GM21367 (cell line): Measurements from ENCODE around the gene FAM120B.
"Not testable (repeated sequence)": the region's sequence is repeated elsewhere in the genome, so short reads cannot be mapped to it uniquely, and the experiment has no call there.

Experiments used
- ATAC-seq: cut with Tn5 transposase; IDR thresholded peaks from one replicate; pipeline ENCODE4 v1.9.1; 2021; ENCODE audit not compliant: unreplicated experiment

FAM120B gene

DNA sequence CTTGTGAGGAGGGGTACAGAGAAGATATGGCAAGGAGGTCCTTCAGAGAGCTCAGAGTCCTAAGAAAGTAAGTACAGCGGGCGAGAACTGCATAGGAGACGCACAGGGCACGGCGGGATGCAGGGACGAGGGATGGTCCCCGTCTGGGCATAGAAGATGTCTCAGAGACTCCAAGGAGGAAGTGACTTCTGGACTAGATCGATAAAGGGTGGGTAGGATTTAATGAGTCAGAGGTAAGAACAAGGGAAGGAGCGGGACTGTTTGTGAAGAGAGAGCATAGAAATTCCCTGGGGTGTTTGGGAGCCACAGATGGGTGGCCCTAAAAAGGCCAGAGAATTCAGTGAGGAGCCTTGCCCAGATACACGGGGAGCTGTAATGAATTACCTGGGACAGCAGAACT, 69.1 kb downstream of the FAM120B start:
- no peak for ATAC-seq

DNA sequence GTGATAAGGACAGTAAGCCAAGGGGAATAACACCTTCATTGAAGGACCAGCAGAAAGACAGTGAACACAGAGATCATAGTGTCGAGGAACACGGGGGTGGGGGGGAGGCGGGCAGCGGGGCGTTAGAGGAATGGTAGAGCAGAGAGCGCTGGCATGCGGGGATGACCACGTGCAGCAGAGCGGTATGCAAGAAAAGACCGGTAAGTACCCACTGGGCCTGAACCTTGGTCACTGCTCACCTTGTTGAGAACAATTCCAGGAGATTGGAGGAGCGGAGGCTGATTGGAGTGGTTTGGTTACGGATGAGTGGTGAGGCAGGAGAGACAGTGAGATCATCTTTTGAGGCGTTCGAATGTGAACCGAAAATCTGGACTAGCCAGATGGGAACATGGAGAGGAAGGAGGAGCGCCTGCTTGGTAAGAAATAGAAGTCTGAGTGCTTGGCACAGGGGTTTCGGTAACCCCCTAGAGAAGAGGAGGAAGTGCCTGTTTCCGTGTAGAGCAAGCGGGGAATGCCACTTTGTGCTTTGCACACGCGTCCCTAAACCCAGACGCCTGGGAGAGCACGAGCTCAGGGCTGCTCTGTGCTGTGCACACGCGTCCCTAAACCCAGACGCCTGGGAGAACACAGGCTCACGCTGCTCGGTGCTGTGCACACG, 70.0 kb downstream of the FAM120B start:
- ATAC-seq: no peak

DNA sequence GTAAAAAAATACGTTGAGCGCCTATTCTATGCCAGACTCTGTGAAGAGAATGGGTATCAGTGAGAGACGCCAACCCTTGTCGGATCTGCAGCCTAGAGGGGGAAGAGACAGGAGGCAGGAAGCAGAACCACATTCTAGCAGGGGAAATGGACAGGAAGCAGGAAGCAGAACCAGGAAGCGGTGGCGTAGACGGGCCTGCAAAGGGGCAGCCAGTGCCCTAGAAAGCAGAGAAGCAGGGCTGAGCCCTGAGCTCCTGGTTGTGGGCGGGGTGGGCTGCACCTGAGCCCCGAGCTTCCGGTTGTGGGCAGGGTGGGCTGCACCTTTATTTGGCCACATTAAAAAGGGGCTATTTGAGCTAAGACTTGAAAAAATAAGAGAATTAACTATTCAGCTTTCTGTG, 71.9 kb downstream of the FAM120B start:
- no peak for ATAC-seq

DNA sequence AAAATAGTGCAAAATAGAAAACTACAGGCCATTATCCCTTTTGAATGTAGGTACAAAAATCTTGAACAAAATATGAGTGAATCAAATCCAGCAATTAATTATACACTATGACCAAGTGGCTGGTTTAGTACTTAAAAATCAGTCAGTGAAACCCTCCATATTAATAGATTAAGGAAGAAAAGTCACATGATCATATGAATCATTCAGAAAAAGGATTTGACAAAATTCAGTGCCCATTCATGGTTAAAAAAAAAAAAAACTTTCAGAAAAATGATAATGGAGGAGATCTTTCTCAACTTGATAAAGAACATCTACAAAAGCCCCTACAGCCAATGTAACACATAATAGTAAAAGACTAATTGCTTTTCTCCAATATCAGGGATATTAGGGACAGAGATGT, 75.0 kb downstream of the FAM120B start:
- ATAC-seq: no peak

DNA sequence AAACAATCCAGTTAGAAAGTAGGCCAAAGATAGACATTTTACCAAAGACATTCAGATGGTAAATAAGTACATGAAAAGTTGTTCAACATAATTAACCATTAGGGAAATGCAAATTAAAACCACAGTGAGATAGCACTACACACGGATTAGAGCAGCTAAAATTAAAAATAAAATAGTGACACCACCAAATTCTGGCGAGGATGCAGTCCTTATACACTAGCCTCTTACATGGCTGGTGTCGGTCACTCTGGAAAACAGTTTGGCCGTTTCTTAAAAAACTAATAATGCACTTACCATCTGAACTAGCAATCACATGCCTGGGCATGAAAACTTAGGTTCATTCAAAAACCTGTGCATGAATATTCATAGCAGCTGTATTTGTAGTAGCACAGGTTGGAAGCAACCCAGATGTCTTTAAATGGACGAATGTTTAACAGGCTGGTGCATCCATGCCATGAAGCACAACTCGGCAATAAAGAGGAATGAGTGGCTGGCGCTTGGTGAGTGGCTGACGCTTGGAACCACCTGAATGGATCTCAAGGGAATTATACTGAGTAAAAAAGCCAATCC, 77.0 kb downstream of the FAM120B start:
- no peak for ATAC-seq

DNA sequence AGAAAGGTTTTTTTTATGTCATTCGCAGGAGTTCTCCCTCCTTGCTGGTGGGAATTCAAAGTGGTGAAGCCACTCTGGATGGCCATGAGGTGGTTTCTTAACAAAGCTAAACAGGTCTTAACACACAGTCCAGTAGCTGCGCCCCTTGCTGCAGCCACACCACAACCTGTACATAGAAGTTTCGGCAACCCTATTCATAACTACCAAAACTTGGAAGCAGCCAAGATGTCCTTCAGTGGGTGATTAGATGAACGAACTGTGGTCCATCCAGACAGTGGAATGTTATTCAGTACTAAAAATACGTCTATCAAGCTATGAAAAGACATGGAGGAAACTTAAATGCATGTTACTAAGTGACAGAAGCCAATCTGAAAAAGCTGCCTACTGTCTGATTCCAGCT, 78.9 kb downstream of the FAM120B start:
- no peak for ATAC-seq

DNA sequence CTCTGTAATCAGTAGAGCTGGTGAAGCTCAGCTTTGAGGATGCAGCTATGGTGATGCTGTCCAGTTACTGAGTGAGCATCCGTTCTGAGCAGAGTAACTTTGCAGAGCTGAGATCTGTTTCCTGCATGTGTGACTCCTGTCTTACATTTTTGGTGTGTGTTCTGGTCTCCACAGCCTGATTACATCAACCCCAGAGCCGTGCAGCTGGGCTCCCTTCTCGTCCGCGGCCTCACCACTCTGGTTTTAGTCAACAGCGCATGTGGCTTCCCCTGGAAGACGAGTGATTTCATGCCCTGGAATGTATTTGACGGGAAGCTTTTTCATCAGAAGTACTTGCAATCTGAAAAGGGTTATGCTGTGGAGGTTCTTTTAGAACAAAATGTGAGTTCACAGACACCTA, 81.6 kb downstream of the FAM120B start:
- ATAC-seq: no peak

DNA sequence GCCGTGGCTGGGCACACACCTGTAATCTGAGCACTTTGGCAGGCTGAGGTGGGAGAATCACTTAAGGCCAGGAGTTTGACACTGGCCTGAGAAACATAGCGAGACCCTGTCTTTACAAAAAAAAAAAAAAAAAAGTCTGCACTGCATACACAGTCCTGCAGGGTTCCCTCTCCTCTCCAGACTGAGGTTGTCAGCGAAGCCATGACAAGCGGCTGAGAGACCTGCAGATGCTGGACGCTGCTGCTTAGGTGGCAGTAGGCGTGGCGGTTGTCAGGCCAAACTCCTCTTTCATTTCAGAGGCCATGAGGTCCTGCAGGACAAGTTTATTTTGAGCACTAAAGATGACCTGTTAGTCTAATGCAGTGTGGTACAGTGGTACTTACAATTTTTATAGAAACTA, 86.5 kb downstream of the FAM120B start:
- ATAC-seq: no peak

DNA sequence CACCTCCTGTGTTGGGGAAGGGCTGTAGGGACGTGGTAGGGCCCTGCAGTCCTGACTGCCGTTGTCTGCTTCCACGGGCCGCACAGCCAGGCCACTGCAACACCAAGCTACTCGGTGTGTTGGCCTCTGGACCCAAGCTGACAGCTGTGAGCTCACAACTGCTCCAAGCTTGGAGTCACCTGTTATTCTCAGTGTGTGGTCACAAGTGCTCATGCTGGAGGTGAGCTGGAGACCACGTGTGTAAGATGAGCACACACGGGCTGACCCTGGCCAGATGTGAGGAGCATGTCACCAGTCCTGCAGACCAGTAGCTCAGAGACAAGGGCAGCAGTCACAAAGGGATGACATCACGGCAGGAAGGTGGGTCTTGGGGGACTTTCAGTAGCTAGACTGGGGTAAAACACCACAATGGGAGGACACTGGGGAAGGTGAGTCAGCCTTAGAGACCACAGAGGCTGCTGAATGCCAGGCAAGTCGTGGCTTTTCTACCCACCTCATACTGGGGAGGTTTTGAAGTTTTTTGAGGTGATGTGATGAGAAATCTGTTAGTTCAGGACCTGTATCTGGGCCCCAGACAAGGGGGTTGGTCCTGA, 87.3 kb downstream of the FAM120B start:
- ATAC-seq: no peak

DNA sequence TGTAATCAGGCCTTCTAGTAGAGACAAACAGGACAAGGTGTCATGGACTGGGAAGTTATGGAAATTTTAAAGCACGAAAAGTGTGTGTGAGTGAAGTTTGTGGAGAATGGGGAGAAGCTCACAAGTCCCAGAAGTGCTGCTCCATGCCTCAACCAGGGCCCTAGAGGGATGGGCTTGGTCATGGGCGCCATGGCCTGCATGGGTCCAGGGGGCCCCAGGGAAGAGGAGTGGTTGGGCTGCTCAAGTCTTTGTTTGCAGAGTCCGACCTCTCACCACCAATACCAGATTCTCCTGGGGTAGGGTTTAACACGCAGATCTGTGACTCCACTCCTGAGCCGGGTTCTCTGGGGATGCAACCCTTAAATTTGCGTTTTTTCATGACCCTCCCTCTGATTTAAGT, 88.4 kb downstream of the FAM120B start:
- ATAC-seq: no peak

DNA sequence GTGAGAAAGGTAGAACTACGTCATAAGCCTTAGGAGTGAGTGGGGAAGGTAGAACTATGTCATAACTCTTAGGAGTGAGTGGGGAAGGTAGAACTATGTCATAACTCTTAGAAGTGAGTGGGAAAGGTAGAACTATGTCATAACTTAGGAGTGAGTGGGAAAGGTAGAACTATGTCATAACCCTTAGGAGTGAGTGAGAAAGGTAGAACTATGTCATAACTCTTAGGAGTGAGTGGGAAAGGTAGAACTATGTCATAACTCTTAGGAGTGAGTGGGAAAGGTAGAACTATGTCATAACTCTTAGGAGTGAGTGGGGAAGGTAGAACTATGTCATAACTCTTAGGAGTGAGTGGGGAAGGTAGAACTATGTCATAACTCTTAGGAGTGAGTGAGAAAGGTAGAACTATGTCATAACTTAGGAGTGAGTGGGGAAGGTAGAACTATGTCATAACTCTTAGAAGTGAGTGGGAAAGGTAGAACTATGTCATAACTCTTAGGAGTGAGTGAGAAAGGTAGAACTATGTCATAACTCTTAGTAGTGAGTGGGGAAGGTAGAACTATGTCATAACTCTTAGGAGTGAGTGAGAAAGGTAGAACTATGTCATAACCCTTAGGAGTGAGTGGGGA, 92.3 kb downstream of the FAM120B start:
- ATAC-seq: not testable (repeated sequence)

DNA sequence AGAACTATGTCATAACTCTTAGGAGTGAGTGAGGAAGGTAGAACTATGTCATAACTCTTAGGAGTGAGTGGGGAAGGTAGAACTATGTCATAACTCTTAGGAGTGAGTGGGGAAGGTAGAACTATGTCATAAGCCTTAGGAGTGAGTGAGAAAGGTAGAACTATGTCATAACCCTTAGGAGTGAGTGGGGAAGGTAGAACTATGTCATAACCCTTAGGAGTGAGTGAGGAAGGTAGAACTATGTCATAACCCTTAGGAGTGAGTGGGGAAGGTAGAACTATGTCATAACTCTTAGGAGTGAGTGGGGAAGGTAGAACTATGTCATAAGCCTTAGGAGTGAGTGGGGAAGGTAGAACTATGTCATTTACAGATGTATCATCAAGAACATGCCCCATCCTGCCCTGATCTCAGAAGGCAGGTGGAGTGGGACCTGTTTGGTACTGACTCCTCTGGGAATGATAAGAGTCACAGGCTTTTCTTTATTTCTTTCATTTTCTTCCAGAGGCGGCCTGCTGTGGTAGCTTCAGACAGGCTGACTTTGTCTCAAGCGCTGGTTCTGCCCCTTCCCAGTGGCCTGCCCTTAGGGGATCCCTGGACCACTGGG, 93.5 kb downstream of the FAM120B start:
- ATAC-seq: not testable (repeated sequence)

DNA sequence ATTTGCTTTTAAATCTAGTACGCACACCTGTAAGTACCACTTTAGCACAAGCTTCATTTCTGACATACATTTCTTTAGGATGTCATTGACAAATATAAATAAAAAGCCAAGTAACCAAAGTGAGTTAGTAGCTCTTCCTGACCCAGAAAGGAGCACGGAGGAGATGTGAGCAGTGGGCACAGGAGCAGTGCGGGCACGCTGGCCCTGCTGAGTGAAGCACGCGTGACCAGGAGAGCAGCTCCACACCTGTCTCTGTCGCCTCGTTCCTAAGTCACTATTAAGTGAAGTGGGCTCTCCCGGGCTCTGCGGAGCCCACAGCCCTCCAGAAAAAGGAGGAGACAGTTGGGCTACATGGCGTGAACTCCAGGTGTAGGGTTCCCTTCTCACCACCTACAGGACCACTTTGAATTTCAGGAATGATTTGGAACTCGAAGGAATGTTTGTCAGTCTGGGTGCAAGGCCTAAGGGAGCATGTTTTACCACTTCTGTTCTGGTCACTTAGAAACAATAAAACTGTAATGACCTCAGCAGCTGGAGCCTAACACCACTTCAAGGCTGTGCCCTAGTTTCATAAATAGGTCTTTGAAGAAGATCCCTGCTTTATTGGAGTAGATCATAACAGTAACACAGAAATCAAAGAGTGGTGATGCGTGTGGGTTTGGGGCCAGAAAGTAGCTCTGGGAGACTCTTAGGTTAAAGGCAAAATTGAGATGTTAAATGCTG, 95.9 kb downstream of the FAM120B start:
- no peak for ATAC-seq

DNA sequence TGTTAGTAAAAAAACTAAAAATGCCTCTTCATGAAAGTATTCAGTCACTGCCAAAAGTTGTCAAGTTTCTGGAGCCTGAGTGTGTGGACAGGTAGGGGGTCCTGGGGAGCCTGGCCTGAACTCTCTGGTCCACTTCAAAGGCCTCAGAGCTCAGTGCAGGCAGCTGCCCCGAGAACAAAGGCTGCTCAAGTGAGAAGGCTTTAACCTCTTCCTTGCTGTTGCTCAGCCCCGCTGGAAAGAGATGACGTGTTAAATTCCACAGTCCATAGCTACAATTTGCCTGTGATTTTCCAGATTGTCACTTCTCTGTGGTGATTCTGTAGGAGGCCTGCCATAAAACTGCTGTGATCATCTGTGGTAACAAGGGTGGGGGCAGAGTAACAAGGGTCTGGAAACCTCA, 96.9 kb downstream of the FAM120B start:
- no peak for ATAC-seq

DNA sequence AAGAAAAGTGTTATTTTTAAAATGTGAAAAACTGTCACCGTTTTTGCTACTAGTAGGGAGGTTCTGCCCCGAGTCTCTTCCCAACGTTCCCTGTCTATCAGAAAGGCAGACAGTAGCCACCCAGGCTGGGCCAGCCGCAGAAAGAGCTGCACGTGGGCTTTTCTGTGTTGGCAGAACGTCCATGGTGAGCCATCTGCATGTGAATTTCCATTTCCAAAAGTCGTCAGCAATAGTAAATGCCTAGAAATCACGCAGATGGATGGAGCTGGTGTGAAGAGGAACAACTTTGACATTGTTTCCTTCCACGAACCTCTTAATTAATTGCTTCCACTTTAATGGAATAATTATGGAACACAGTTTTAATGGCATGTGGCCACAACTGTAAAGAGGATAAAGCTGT, 97.5 kb downstream of the FAM120B start:
- ATAC-seq: no peak

DNA sequence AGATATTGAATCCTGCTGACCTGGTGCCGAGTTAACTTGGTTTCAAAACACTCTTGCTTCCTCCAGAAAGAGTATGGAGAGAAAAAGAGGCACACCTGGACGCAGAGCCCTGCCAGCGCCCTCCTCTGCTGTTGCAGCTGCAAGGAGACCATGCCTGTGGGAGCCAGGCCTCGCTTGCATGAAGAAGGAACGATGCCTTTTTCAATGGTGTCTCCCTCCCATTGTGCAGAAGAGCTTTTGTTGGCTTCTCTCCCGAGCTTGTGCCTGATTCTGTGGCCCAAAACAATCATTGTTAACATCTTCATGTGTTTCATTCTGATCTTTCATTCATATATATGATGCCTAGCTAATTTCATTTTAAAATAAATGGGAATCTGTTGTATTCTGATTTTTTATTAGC, 98.1 kb downstream of the FAM120B start:
- no peak for ATAC-seq

DNA sequence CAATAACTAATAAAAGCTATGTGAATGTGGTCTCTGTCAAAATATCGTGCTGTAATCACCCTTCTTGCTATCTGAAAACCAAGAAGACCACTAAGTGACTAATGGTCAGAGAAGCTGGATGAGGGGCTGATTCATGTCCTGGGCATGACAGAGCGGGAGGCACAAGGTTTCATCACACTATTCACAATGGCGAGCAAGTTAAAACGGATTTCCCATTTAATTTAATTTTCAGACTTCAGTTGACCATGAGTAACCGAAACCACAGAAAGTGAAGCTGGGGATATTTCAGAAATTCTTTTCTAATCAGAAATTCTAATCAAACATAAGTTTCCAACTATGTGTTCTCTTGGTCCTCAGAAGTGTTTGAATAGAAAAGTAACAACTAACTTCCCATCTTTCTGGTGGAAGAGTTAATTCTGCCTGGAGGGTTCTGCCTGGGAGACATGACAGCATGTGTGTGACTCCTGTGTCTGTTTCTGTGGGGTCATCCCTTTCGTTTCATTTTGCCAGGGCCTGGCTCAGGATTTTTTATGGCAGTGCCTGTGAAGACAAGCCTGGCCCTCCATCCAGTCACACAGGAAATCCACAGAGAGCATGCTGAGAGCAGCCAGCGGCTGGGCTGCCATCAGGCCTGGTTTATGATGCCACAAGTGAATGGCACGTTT, 98.9 kb downstream of the FAM120B start:
- ATAC-seq: no peak

DNA sequence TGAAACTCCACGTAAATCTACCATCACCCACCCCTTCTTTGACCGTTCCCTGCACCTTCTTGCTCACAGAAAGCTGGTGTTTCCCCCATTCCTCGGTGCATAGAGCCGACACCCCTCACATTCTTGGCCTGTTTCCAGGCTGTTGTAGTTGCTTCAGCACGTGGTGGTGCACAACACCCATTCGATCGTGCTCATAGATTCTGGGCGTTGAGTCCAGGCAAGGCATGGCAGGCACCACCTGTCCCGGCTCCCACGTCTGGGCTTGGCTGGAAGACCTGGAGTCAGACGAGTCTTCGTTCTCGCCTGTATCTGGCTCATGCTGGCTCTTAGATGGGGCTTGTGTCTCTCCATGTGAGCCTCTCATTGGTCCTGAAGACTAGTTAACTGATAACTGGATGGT, 100.6 kb downstream of the FAM120B start:
- ATAC-seq: no peak

DNA sequence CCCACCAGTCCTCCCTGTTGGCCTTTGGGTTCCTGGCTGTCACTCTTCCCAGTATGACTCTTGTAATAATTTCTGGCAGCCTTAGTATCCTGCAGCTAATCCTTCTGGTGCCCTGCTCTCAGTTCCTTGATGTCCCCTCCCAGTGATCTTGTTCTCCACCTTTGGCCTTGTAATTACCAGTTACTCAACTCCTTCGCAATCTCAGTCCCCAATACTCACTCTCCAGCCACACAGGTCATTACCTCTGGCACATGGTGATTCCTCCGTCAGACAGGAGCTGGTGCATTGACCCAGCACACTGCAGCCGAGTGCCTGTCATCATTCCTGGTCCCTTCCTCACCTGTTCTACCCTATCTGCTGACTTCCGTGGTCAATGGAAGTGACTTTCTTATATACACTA, 101.4 kb downstream of the FAM120B start:
- no peak for ATAC-seq

DNA sequence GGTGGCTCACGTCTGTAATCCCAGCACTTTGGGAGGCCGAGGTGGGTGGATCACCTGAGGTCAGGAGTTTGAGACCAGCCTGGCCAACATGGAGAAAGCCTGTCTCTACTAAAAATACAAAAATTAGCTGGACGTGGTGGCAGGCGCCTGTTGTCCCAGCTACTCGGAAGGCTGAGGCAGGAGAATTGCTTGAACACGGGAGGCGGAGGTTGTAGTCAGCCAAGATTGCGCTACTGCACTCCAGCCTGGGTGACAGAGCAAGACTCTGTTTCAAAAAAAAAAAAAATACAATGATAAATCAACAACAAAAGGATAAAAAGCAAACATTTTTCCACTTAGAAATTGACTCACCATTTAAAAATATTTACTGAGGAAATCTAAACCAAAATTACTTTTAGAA, 103.2 kb downstream of the FAM120B start:
- ATAC-seq: not testable (repeated sequence)

DNA sequence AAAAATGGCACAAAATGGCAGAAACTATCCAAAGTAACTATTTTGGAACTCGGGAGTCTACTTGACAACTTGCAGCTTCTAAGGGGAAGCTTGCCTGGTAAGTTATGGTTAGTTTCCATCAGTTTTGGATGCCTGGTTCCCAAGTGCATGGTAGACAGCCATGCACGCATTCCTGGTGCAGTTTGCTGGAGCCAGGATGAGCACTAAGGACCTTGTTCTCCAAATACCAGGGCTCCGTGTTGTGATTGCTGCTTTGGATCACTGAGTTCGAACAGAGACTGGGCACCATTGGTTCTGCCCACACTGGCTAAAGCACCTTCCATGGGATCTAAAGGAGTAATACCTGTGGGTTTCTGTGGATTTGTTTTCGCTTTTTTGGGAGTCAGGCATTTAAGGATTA, 103.7 kb downstream of the FAM120B start:
- no peak for ATAC-seq
